Gastrocnemius medialis (tissue), 4 donors: ENCODE results near the gene ARHGAP22. TPM values are rescaled to one million over a fixed set of nuclear protein-coding genes. Genes with fewer than 3 reads are reported as not detected.

Source experiments
- ATAC-seq, 2 donors: fragments of 150-250 bp; one replicate each; pipeline ENCODE4 v1.9.1; 2016
- DNase-seq, 2 donors: peaks; one replicate each; pipeline ENCODE4 v3.0.0-alpha.2; 2019
- H3K27ac ChIP-seq, 4 donors: fragments of 200-600 bp; sonication (generic); 1 replicate in 1 of 4; 2 replicates in 3 of 4; pipeline ENCODE4 v1.5.1; 2016 to 2018; ENCODE audit warnings: mild to moderate bottlenecking in 2 of 4, moderate library complexity in 1 of 4
- H3K27me3 ChIP-seq, 3 donors: fragments of 200-600 bp; sonication (generic) in 2 of 3; 1 replicate in 1 of 3; 2 replicates in 2 of 3; pipeline versions ENCODE4 v1.5.1 to v1.6.0; 2016 to 2019; ENCODE audit warnings: mild to moderate bottlenecking in 1 of 3, moderate library complexity in 1 of 3
- H3K36me3 ChIP-seq, 2 donors: fragments of 200-600 bp; sonication (generic) in 1 of 2; one replicate each; pipeline ENCODE4 v1.5.1; 2017 to 2018
- H3K4me1 ChIP-seq, 2 donors: fragments of 200-600 bp; sonication (generic) in 1 of 2; one replicate each; pipeline ENCODE4 v1.5.1; 2016 to 2017; ENCODE audit warnings: mild to moderate bottlenecking in 2 of 2
- H3K4me3 ChIP-seq, 4 donors: fragments of 200-600 bp; sonication (generic) in 3 of 4; 1 replicate in 1 of 4; 2 replicates in 3 of 4; pipeline ENCODE4 v1.5.1; 2016 to 2019; ENCODE audit warnings: mild to moderate bottlenecking in 2 of 4
- H3K9me3 ChIP-seq, 3 donors: fragments of 200-600 bp; sonication (generic) in 2 of 3; 1 replicate in 1 of 3; 2 replicates in 2 of 3; pipeline ENCODE4 v1.5.1; 2016 to 2019
- CTCF ChIP-seq, 5 experiments: fragments of 450-650 bp in 3 of 5; fragments of 200-600 bp in 2 of 5; sonication (generic) in 2 of 5; IDR thresholded peaks in 4 of 5; conservative IDR thresholded peaks in 1 of 5; 1 replicate in 4 of 5; 2 replicates in 1 of 5; pipeline ENCODE4 v1.5.1; 2016 to 2019; ENCODE audit warnings: antibody characterized with exemption in 5 of 5, mild to moderate bottlenecking in 3 of 5, moderate library complexity in 3 of 5
- POLR2A ChIP-seq, 2 donors: fragments of 450-650 bp; IDR thresholded peaks; one replicate each; pipeline ENCODE4 v1.6.1; 2017; ENCODE audit warnings: antibody characterized with exemption in 2 of 2, mild to moderate bottlenecking in 2 of 2, moderate library complexity in 2 of 2
- in situ Hi-C, 4 donors: fragments of 200-750 bp; cut with MboI; loops; one replicate each; pipeline versions ENCODE4 v1.15.0 to v1.8.0; 2017; ENCODE audit warnings: low sequenced_read_pairs in 4 of 4
- intact Hi-C: fragments of 100-400 bp; cut with DNase I; formaldehyde crosslinking; loops from one replicate; pipeline ENCODE4 v1.15.1; 2023; ENCODE audit warnings: low total_unique reads
- total RNA-seq, 4 donors: library from RNA; depleted of rRNA; stranded (reverse); fragments of >200 nt; gene quantifications; one replicate each; pipeline versions ENCODE4 v1.1.0 to v1.2.3, GENCODE V29; 2016

ARHGAP22 gene
- total RNA-seq, 4 donors from 2014 or later = 0.69 to 0.92 (median 0.72) TPM; not detected in 1

- TF ChIP-seq CTCF (IDR thresholded peaks at IDR 0.05 in 4 of 5, conservative IDR thresholded peaks at IDR 0.05 in 1 of 5) (no peak), POLR2A (IDR thresholded peaks at IDR 0.05) (no peak)
- intact Hi-C loops (no loop called here), in situ Hi-C loops (loop anchor here in 3 of 4 donors (5.0 to 10.0 kb wide), 2 partner anchors 105 to 107 kb away; no protein-coding TSS in a partner anchor)
- Histone ChIP-seq H3K4me1 (no peaks in the 10 kb centered on the region), H3K27ac (no peak overlapping the region), H3K36me3 (no peaks in the 10 kb centered on the region), H3K27me3 (no peaks in the 10 kb centered on the region), H3K4me3 (no peak overlapping the region), H3K9me3 (no peaks in the 10 kb centered on the region)
- DNase-seq (no peak), ATAC-seq (no peak)
These were observed 54.7 kb downstream of the ARHGAP22 start for GRCh38 chr10:48550071-48550691.

- intact Hi-C loops (no loop called here), in situ Hi-C loops (loop anchor here in 2 of 4 donors (25.0 kb wide), 1 partner anchor 187 kb away; no protein-coding TSS in a partner anchor)
- H3K27me3 ChIP-seq = no peaks in the 10 kb centered on the region
- ATAC-seq = no peak
- H3K4me1 ChIP-seq = no peaks in the 10 kb centered on the region
- no peaks in the 10 kb centered on the region for H3K36me3 ChIP-seq
- no peaks in the 10 kb centered on the region for H3K9me3 ChIP-seq
- no peak for DNase-seq
- H3K4me3 ChIP-seq = no peak overlapping the region
- H3K27ac ChIP-seq = no peak overlapping the region
- TF ChIP-seq CTCF (IDR thresholded peaks at IDR 0.05 in 4 of 5, conservative IDR thresholded peaks at IDR 0.05 in 1 of 5) = no peak
- TF ChIP-seq POLR2A (IDR thresholded peaks at IDR 0.05) = no peak
These were observed 55.6 kb downstream of the ARHGAP22 start for GRCh38 chr10:48549236-48549635.

- DNase-seq (no peak), ATAC-seq (no peak)
- H3K27ac ChIP-seq = no peak overlapping the region
- H3K4me3 ChIP-seq = no peak overlapping the region
- TF ChIP-seq CTCF (IDR thresholded peaks at IDR 0.05 in 4 of 5, conservative IDR thresholded peaks at IDR 0.05 in 1 of 5) (no peak), POLR2A (IDR thresholded peaks at IDR 0.05) (no peak)
- no peaks in the 10 kb centered on the region for H3K36me3 ChIP-seq
- intact Hi-C loops (no loop called here), in situ Hi-C loops (loop anchor here in 2 of 4 donors (25.0 kb wide), 1 partner anchor 186 kb away; no protein-coding TSS in a partner anchor)
- no peaks in the 10 kb centered on the region for H3K4me1 ChIP-seq
- H3K9me3 ChIP-seq = no peaks in the 10 kb centered on the region
- H3K27me3 ChIP-seq = no peaks in the 10 kb centered on the region
These were observed 56.2 kb downstream of the ARHGAP22 start for GRCh38 chr10:48548531-48549135.

GRCh38 chr10:48547981-48548380 is 56.9 kb downstream of the ARHGAP22 start:
- H3K27ac ChIP-seq = no peak overlapping the region
- H3K9me3 ChIP-seq = no peaks in the 10 kb centered on the region
- no peaks in the 10 kb centered on the region for H3K27me3 ChIP-seq
- H3K36me3 ChIP-seq = no peaks in the 10 kb centered on the region
- no peak for DNase-seq
- H3K4me1 ChIP-seq = no peaks in the 10 kb centered on the region
- no peak for ATAC-seq
- intact Hi-C loops = no loop called here
- no peak for TF ChIP-seq POLR2A (IDR thresholded peaks at IDR 0.05)
- TF ChIP-seq CTCF (IDR thresholded peaks at IDR 0.05 in 4 of 5, conservative IDR thresholded peaks at IDR 0.05 in 1 of 5) = no peak
- no peak overlapping the region for H3K4me3 ChIP-seq
- in situ Hi-C loops = loop anchor here in 2 of 4 donors (25.0 kb wide), 1 partner anchor 186 kb away; no protein-coding TSS in a partner anchor
